Natural killer cell (primary cell): Measurements from ENCODE around the gene COL24A1. TPM values are rescaled to one million over a fixed set of nuclear protein-coding genes. Genes with fewer than 3 reads are reported as not detected.
A peak's percentile ranks its signal among the peaks of the same experiment; 100 is the strongest.

ENCODE experiments used
- ATAC-seq, 3 donors: fragments of 150-1000 bp in 2 of 3; fragments of 200-7000 bp in 1 of 3; cut with Tn5 transposase; 1 replicate in 1 of 3; 2 replicates in 2 of 3; pipeline ENCODE4 v1.10.0; 2021; ENCODE audit warnings: mild to moderate bottlenecking in 2 of 3, moderate library complexity in 2 of 3
- DNase-seq, 2 donors: peaks; one replicate each; pipeline versions ENCODE4 v3.0.0 to v3.0.0-alpha.2; 2013 to 2021; ENCODE audit warnings: mixed read lengths in 1 of 2
- H3K27ac ChIP-seq: one replicate; pipeline ENCODE4 v1.5.1; 2013; ENCODE audit warnings: mild to moderate bottlenecking, low read length
- H3K27me3 ChIP-seq: one replicate; pipeline ENCODE4 v1.6.1; 2013; ENCODE audit warnings: low read length; ENCODE audit not compliant: control insufficient read depth, insufficient read depth
- H3K36me3 ChIP-seq: one replicate; pipeline ENCODE4 v1.6.1; 2013; ENCODE audit warnings: low read length; ENCODE audit not compliant: control insufficient read depth, insufficient read depth
- H3K4me1 ChIP-seq: one replicate; pipeline ENCODE4 v1.6.1; 2013; ENCODE audit warnings: low read length; ENCODE audit not compliant: control insufficient read depth, insufficient read depth
- H3K4me3 ChIP-seq: one replicate; pipeline ENCODE4 v1.5.1; 2013; ENCODE audit warnings: low read length
- H3K9me3 ChIP-seq: one replicate; pipeline ENCODE4 v1.6.1; 2013; ENCODE audit warnings: low read length; ENCODE audit not compliant: control insufficient read depth, insufficient read depth
- H3K27ac Mint-ChIP-seq, 2 donors: one replicate each; pipeline ENCODE4 v1.8.0; 2022; ENCODE audit warnings: mild to moderate bottlenecking in 2 of 2, mixed read lengths in 2 of 2, moderate library complexity in 1 of 2
- H3K27me3 Mint-ChIP-seq, 2 donors: one replicate each; pipeline ENCODE4 v1.8.0; 2022; ENCODE audit warnings: low read depth in 2 of 2, mixed read lengths in 2 of 2
- H3K36me3 Mint-ChIP-seq: one replicate; pipeline ENCODE4 v1.8.0; 2022; ENCODE audit warnings: mixed read lengths
- H3K4me1 Mint-ChIP-seq, 2 donors: one replicate each; pipeline ENCODE4 v1.8.0; 2022; ENCODE audit warnings: mixed read lengths in 2 of 2
- H3K4me3 Mint-ChIP-seq: one replicate; pipeline ENCODE4 v1.8.0; 2022; ENCODE audit warnings: mild to moderate bottlenecking, moderate library complexity, mixed read lengths
- H3K9me3 Mint-ChIP-seq, 2 donors: one replicate each; pipeline ENCODE4 v1.8.0; 2022; ENCODE audit warnings: mixed read lengths in 2 of 2
- CTCF ChIP-seq: fragments of 200-600 bp; IDR thresholded peaks from one replicate; pipeline ENCODE4 v1.8.0; 2022; ENCODE audit warnings: antibody characterized with exemption
- WGBS: methylation state at CpG from one replicate; pipeline ENCODE4 v1.1.7; 2013; ENCODE audit warnings: missing lambda C conversion rate; ENCODE audit not compliant: insufficient coverage; 5-methylcytosine and 5-hydroxymethylcytosine counted together
- intact Hi-C: fragments of 100-400 bp; cut with micrococcal nuclease; formaldehyde crosslinking; loops from one replicate; pipeline ENCODE4 v1.14.2; 2022
- total RNA-seq, 4 donors: library from RNA; stranded (reverse); fragments of 120-200 nt in 1 of 4; gene quantifications; one replicate each; pipeline versions ENCODE4 v1.2.3 to v1.2.4, GENCODE V29; 2013 to 2022

Gene COL24A1
- total RNA-seq, 3 donors from 2014 or later (not counting 1 experiment from before 2014, with no cell fraction given) = 0.20 to 0.54 (median 0.54) TPM

GRCh38 chr1:86169625-86170024 is 13.1 kb upstream of the COL24A1 start:
- Mint-ChIP-seq H3K27me3 (no peaks in the 10 kb centered on the region), H3K4me1 (no peaks in the 10 kb centered on the region), H3K9me3 (peaks cover 5% of the 10 kb centered on the region in 2 donors), H3K27ac (no peak overlapping the region), H3K4me3 (no peak overlapping the region), H3K36me3 (peaks cover 7% of the 10 kb centered on the region)
- H3K27me3 ChIP-seq = no peaks in the 10 kb centered on the region
- H3K4me1 ChIP-seq = no peaks in the 10 kb centered on the region
- DNase-seq (no peak), ATAC-seq (no peak)
- intact Hi-C loops = no loop called here
- no peak overlapping the region for H3K27ac ChIP-seq
- H3K9me3 ChIP-seq = no peaks in the 10 kb centered on the region
- no peak for TF ChIP-seq CTCF
- H3K4me3 ChIP-seq = no peak overlapping the region
- 56% methylated on average over 1 of the region's 1 CpG for WGBS
- no peaks in the 10 kb centered on the region for H3K36me3 ChIP-seq

GRCh38 chr1:86159800-86160199 is 3.2 kb upstream of the COL24A1 start:
- Histone ChIP-seq H3K27ac (no peak overlapping the region), H3K27me3 (peaks cover 6% of the 10 kb centered on the region), H3K9me3 (no peaks in the 10 kb centered on the region), H3K36me3 (no peaks in the 10 kb centered on the region), H3K4me1 (peaks cover 17% of the 10 kb centered on the region), H3K4me3 (no peak overlapping the region)
- no peak overlapping the region for H3K27ac Mint-ChIP-seq
- peaks cover 0 to 4% of the 10 kb centered on the region in 2 donors for H3K4me1 Mint-ChIP-seq
- intact Hi-C loops = no loop called here
- no CpG with 5 or more reads among the region's 3 CpGs for WGBS
- peaks cover 4 to 6% of the 10 kb centered on the region in 2 donors for H3K9me3 Mint-ChIP-seq
- ATAC-seq (no peak), DNase-seq (no peak)
- no peak overlapping the region for H3K4me3 Mint-ChIP-seq
- H3K36me3 Mint-ChIP-seq = peaks cover 8% of the 10 kb centered on the region
- peaks cover 11 to 17% of the 10 kb centered on the region in 2 donors for H3K27me3 Mint-ChIP-seq
- TF ChIP-seq CTCF = no peak

GRCh38 chr1:86155807-86156565 is 586 bp downstream of the COL24A1 start:
- H3K27ac Mint-ChIP-seq = no peak overlapping the region
- no peak overlapping the region for H3K4me3 Mint-ChIP-seq
- peaks cover 8% of the 10 kb centered on the region for H3K36me3 Mint-ChIP-seq
- peak overlapping the region; percentile 25 for H3K4me3 ChIP-seq
- no peak for TF ChIP-seq CTCF
- H3K4me1 Mint-ChIP-seq = peaks cover 0 to 4% of the 10 kb centered on the region in 2 donors
- peaks cover 17% of the 10 kb centered on the region for H3K4me1 ChIP-seq
- WGBS = under 1% methylated on average over 40 of the region's 40 CpGs
- intact Hi-C loops = no loop called here
- no peaks in the 10 kb centered on the region for H3K36me3 ChIP-seq
- no peak overlapping the region for H3K27ac ChIP-seq
- H3K27me3 Mint-ChIP-seq = peaks cover 18 to 21% of the 10 kb centered on the region in 2 donors
- H3K9me3 ChIP-seq = no peaks in the 10 kb centered on the region
- H3K27me3 ChIP-seq = peaks cover 6% of the 10 kb centered on the region
- ATAC-seq (no peak), DNase-seq (no peak)
- peaks cover 4 to 6% of the 10 kb centered on the region in 2 donors for H3K9me3 Mint-ChIP-seq
